ENCODE measurements around the gene SLC6A12.

DNA sequence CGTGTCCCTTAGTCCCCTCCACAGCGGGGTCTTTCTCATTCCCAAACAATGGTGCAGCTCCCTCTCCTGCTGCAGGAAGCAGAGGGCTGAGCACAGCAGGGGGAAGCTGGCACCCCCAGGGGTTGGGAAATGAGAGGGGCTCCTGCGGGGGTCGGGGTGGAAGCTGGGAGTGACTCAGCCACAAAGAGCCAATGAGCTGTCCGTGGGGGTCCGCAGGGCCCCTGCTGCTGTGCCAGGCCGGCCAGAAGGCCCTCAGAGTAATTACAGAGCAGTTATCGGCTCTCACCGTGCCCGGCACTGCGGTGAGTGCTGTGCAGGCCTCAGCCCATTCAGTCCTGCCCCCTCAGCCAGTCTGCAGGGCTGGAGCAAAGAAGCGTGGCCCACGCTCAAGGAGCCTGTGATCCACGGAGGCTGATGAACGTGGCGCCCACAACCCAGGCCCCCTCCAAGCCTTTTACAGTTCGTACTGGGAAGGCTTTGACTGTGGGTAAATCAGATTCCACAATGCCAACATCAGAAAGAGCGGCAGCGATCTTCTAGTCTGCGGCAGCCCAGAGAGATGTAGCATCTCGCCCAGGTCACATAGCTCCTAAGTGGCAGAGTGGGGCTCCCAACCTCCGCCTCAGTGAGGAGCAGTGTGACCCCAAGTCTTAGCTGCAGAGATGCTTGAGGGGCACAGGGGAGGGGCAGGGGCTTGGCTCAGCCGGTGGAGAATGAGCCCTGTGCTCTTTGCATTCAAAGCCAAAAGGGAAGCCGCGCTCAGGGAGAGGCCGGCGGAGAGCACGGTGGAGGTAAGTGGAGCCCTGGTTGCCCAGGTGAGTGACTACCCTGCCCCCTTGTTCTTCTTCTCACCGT is 43.4 kb downstream of the SLC6A12 start:
- TF ChIP-seq, protein P1, sequence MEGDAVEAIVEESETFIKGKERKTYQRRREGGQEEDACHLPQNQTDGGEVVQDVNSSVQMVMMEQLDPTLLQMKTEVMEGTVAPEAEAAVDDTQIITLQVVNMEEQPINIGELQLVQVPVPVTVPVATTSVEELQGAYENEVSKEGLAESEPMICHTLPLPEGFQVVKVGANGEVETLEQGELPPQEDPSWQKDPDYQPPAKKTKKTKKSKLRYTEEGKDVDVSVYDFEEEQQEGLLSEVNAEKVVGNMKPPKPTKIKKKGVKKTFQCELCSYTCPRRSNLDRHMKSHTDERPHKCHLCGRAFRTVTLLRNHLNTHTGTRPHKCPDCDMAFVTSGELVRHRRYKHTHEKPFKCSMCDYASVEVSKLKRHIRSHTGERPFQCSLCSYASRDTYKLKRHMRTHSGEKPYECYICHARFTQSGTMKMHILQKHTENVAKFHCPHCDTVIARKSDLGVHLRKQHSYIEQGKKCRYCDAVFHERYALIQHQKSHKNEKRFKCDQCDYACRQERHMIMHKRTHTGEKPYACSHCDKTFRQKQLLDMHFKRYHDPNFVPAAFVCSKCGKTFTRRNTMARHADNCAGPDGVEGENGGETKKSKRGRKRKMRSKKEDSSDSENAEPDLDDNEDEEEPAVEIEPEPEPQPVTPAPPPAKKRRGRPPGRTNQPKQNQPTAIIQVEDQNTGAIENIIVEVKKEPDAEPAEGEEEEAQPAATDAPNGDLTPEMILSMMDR (IDR thresholded peaks at IDR 0.05 in 8 of 11, conservative IDR thresholded peaks at IDR 0.05 in 3 of 11), result no peak
- no peak for TF ChIP-seq POLR2A (IDR thresholded peaks at IDR 0.05)

Data from spleen (tissue), 7 donors.